Activated CD4-positive, alpha-beta T cell treated with anti-CD3 and anti-CD28 coated beads, Interleukin-2, amount 10 ng/mL, durations not matched to agents 7 days and 5 days (primary cell): ENCODE results near the gene TTLL11. TPM values are rescaled to one million over a fixed set of nuclear protein-coding genes. Genes with fewer than 3 reads are reported as not detected.
A peak's percentile ranks its signal among the peaks of the same experiment; 100 is the strongest.

ENCODE experiments used
- CTCF ChIA-PET: fragments of 350-600 bp; sonication (Branson Sonifier 250); formaldehyde crosslinking; loops from one replicate; lab custom pipeline; 2021; ENCODE audit warnings: antibody characterized with exemption; lab: Charles Lee
- POLR2A ChIA-PET: fragments of 350-600 bp; sonication (Branson Sonifier 250); formaldehyde crosslinking; loops from one replicate; lab custom pipeline; 2021; ENCODE audit warnings: antibody characterized with exemption; lab: Charles Lee
- DNase-seq: peaks from one replicate; pipeline ENCODE4 v3.0.0-alpha.2; 2020
- H3K27ac Mint-ChIP-seq: one replicate; pipeline ENCODE4 v1.8.0; 2021; ENCODE audit warnings: mild to moderate bottlenecking, moderate library complexity, mixed read lengths
- H3K27me3 Mint-ChIP-seq: one replicate; pipeline ENCODE4 v1.8.0; 2021; ENCODE audit warnings: mixed read lengths
- H3K36me3 Mint-ChIP-seq: one replicate; pipeline ENCODE4 v1.8.0; 2021; ENCODE audit warnings: low read depth, mixed read lengths
- H3K4me1 Mint-ChIP-seq: one replicate; pipeline ENCODE4 v1.8.0; 2021; ENCODE audit warnings: mixed read lengths
- H3K4me3 Mint-ChIP-seq: one replicate; pipeline ENCODE4 v1.8.0; 2021; ENCODE audit warnings: mild to moderate bottlenecking, moderate library complexity, mixed read lengths
- H3K9me3 Mint-ChIP-seq: one replicate; pipeline ENCODE4 v1.8.0; 2021; ENCODE audit warnings: mixed read lengths
- total RNA-seq, 2 experiments: library from RNA; stranded (reverse); gene quantifications; one replicate each; pipeline ENCODE4 v1.2.3, GENCODE V29; 2021

Gene TTLL11, protein sequence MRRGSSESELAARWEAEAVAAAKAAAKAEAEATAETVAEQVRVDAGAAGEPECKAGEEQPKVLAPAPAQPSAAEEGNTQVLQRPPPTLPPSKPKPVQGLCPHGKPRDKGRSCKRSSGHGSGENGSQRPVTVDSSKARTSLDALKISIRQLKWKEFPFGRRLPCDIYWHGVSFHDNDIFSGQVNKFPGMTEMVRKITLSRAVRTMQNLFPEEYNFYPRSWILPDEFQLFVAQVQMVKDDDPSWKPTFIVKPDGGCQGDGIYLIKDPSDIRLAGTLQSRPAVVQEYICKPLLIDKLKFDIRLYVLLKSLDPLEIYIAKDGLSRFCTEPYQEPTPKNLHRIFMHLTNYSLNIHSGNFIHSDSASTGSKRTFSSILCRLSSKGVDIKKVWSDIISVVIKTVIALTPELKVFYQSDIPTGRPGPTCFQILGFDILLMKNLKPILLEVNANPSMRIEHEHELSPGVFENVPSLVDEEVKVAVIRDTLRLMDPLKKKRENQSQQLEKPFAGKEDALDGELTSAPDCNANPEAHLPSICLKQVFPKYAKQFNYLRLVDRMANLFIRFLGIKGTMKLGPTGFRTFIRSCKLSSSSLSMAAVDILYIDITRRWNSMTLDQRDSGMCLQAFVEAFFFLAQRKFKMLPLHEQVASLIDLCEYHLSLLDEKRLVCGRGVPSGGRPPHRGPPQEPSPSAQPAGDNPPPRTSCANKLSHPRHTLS
- 1 to 10 TPM; 2.6 to 3.1 TPM for total RNA-seq

DNA sequence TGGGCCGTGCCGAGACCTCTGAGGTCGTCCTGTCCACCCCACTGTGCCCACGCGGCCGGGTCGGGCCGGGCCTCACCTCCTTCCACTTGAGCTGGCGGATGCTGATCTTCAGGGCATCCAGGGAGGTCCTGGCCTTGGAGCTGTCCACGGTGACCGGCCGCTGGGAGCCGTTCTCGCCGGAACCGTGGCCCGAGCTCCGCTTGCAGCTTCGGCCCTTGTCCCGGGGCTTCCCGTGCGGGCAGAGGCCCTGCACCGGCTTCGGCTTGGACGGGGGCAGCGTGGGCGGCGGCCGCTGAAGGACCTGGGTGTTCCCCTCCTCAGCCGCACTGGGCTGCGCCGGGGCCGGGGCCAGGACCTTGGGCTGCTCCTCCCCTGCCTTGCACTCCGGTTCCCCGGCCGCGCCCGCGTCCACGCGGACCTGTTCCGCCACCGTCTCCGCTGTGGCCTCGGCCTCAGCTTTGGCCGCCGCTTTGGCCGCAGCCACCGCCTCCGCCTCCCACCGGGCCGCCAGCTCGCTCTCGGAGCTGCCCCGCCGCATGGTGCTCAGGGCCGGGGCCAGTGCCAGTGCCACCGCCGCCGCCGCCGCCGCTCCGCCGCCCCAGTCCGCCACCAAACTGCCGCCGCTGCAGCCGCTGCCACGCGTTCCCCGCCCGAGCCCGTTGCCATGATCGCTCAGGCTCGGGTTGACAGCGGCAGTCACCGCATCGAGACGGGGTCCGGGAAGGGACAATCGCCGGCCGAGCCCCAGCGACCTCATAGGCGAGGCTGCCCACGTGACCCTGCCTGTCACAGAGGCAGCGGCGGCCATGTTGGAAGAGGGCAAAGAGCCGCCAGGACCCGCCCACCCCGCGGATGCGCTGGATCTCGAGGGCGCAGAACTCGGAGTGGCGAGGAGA is at the start of gene TTLL11:
TTLL11 (minus strand) TSS at position 698 of the 896 bp plus-strand sequence; CDS start at position 538, 160 bp downstream.
- Mint-ChIP-seq H3K9me3 (no peaks in the 10 kb centered on the region), H3K4me1 (peaks cover 38% of the 10 kb centered on the region), H3K36me3 (no peaks in the 10 kb centered on the region), H3K27me3 (peaks cover 17% of the 10 kb centered on the region), H3K27ac (peak within 1 kb of the TSS; percentile 81), H3K4me3 (peak within 1 kb of the TSS; percentile 84)
- peak; percentile 97 for DNase-seq
- CTCF ChIA-PET, result interaction anchor here (0.6 to 2.1 kb wide), 4 partner anchors 9 to 356 kb away, joined by 3 to 14 read pairs (median 4); no protein-coding TSS in a partner anchor
- POLR2A ChIA-PET, result no interaction called here

DNA sequence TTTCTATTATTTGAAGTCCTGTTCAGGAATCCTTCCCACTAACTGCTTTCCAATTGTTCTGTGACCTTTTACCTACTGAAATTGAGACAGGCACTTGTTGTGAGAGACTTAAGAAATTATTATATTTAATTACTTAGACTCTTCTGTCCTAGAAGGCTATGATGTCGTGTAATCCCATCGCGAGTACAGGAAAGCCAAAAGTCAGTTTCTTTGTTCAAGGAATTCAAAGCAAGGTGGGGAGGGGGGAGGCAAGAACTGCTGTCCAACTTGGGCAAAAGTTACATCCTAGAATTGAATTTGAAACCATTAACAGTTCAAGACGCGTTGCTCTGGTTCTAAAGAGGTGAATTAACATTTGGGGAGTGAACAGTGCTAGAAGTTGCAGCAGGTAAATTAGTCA is 48.6 kb upstream of the TTLL11 start:
- POLR2A ChIA-PET, result no interaction called here
- peaks cover 12% of the 10 kb centered on the region for H3K36me3 Mint-ChIP-seq
- H3K9me3 Mint-ChIP-seq, result no peaks in the 10 kb centered on the region
- no peak overlapping the region for H3K4me3 Mint-ChIP-seq
- no peak overlapping the region for H3K27ac Mint-ChIP-seq
- DNase-seq, result no peak
- no peaks in the 10 kb centered on the region for H3K4me1 Mint-ChIP-seq
- CTCF ChIA-PET, result interaction anchor here (1.1 kb wide), 1 partner anchor 10 kb away, joined by 3 read pairs; no protein-coding TSS in a partner anchor
- H3K27me3 Mint-ChIP-seq, result no peaks in the 10 kb centered on the region

DNA sequence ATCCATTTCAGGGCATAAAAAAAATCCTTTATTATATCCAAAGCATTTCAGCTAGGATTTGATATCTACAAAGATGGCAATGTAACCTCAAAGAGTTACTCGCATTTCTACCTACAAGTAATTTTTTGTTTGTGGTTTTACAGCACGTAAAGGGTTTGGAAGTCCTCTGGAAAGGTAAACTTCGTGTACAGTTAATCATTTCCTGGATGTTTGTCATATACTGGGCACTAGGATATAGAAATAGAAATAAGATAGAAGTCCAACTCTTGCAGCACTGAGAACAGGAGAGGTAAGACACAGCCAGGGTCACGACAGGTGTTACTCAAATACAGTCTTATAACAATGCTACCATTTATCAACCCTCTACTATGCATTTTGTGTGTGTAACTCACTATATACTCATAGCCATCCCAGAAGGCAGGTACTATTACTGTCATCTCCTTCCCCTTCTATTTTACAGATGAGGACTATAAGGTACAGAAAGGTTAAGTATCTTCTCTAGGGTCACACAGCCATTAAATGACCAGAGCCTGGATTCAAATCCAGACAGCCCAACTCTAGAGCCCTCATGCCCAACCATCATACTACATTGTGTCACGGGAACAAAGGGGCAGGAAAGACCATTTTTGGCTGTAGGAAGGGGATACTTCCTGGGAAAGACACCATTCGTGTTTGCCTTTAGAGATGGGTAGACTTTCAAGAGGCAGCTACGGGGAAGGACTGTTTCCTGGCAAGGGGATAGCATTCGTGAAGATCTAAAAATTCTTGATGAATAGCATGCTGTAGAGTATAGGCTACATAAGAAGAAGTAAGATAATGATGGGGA is 47.5 kb upstream of the TTLL11 start:
- no peak overlapping the region for H3K27ac Mint-ChIP-seq

DNA sequence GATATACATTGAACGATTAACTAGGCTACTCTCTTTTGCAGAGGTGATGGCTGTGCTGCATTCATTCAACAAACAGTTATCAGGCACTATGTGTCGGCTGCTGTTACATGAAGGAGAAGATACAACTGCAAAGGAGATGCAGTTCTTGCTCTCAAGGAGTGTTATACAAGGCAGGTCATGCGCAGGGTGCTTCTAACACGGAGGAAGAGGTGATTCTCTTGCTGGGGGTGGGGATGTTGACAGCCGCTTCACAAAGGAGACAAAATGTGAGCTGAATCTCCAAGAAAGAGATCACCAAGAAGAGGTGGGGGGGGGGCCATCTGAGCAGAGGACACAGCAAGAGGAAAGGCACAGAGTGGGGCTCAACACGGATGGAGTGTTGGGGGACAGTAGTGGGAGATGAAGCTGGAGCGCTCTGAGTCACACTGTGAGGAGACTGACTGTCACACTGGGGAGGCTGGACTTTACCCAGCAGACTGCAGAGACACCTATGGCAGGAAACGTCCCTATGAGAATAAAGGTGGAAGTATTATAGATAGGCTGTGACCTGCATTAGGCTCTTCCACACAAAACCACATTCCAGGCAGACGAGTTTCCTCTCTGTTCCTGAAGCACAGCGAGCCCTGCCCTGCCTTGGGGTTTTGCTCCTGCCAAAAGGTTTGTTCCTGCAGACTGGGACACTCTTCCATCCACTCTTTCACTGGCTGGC is 45.6 kb upstream of the TTLL11 start:
- DNase-seq, result no peak
- CTCF ChIA-PET, result no interaction called here

More for the DNA sequence above, 47.5 kb upstream of the TTLL11 start:
- no peak for DNase-seq
- Mint-ChIP-seq H3K9me3 (no peaks in the 10 kb centered on the region), H3K4me1 (no peaks in the 10 kb centered on the region), H3K36me3 (peaks cover 12% of the 10 kb centered on the region), H3K4me3 (no peak overlapping the region), H3K27me3 (no peaks in the 10 kb centered on the region)
- POLR2A ChIA-PET, result no interaction called here
- CTCF ChIA-PET, result no interaction called here

DNA sequence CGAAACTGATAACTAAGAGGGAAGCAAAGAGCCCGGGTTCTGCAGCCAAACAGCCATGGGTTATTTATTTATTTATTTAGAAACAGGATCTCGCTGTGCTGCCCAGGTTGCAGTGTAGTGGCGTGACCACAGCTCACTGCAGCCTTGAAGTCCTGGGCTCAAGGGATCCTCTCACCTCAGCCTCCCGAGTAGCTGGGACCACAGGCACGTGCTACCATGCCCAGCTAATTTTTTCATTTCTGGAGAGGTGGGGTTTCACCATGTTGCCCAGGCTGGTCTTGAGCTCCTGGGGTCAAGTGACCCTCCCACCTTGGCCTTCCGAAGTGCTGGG is 42.4 kb upstream of the TTLL11 start:
- H3K27ac Mint-ChIP-seq, result no peak overlapping the region
- H3K4me3 Mint-ChIP-seq, result no peak overlapping the region
- H3K4me1 Mint-ChIP-seq, result no peaks in the 10 kb centered on the region
- H3K27me3 Mint-ChIP-seq, result no peaks in the 10 kb centered on the region
- ChIA-PET POLR2A (interaction anchor here (0.6 kb wide), 1 partner anchor 29 kb away, joined by 3 read pairs; no protein-coding TSS in a partner anchor), CTCF (interaction anchor here (0.9 to 1.7 kb wide), 4 partner anchors 11 to 215 kb away, joined by 3 to 4 read pairs (median 4); no protein-coding TSS in a partner anchor)
- H3K9me3 Mint-ChIP-seq, result no peaks in the 10 kb centered on the region
- no peaks in the 10 kb centered on the region for H3K36me3 Mint-ChIP-seq
- no peak for DNase-seq

More for the DNA sequence above, 45.6 kb upstream of the TTLL11 start:
- Mint-ChIP-seq H3K4me3 (no peak overlapping the region), H3K9me3 (no peaks in the 10 kb centered on the region), H3K27me3 (no peaks in the 10 kb centered on the region), H3K4me1 (no peaks in the 10 kb centered on the region), H3K36me3 (peaks cover 6% of the 10 kb centered on the region), H3K27ac (no peak overlapping the region)
- POLR2A ChIA-PET, result no interaction called here

DNA sequence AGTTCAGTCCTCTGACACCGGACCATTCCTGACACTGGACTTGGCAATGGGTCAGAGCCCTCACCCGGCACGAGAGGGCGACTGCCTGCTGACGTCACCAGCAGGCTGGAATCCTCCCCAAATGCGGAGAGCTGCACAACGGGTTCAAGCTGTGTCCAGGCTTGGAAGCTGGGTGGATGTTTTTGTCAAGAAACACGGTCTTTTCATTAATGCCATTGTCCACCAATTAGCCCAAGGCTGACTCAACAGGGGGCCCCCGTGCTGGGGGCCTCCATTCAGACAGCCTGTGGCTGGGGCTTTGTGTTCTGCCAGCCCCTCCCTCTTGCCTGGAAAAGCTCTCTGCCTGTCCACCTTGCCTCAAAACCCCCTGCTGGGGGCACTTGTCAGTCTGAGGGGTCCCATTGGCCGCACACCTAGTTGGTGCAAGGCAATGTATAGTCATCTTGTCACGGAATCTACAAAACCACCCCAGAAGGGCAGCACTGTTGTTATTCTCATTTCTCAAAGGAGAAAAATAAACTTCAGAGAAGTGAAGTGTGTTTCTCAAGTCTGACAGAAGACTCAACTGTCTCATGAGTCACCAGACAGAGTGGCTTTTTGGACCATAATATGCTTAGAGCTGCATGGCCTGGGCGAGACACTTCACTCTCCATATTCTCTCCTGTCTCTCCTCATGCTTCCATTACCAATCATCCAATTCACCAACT is 41.9 kb upstream of the TTLL11 start:
- Mint-ChIP-seq H3K27ac (no peak overlapping the region), H3K36me3 (no peaks in the 10 kb centered on the region), H3K27me3 (no peaks in the 10 kb centered on the region), H3K9me3 (no peaks in the 10 kb centered on the region), H3K4me3 (no peak overlapping the region), H3K4me1 (no peaks in the 10 kb centered on the region)
- POLR2A ChIA-PET, result no interaction called here
- CTCF ChIA-PET, result interaction anchor here (0.9 to 1.7 kb wide), 4 partner anchors 12 to 216 kb away, joined by 3 to 4 read pairs (median 4); no protein-coding TSS in a partner anchor
- no peak for DNase-seq

DNA sequence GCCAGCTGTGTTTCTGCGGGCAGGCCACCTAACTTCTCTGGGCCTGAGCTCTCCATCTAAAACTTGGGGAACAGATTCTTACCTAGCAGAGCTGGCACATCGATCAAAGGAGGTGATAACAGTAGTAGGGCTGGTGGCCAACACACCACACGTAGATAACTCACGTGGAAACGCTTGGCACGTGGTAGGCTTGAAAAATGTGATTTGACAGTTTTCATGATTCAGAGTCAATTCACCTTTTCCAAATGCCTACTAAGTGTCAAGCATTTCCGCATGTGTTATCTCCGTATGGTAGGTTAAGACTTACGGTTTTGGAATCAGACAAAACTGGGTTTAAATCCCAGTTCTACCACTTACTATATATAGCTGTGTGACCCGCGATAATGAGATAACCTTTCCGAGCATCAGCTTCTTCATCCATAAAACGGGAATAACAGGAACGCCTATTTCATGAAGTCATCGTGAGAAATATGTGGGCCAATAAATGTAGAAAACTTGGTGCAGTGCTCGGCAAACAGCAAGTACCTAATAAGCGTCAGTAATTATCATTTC is 41.0 kb upstream of the TTLL11 start:
- no peaks in the 10 kb centered on the region for H3K27me3 Mint-ChIP-seq
- ChIA-PET POLR2A (no interaction called here), CTCF (interaction anchor here (0.8 to 1.7 kb wide), 3 partner anchors 9 to 11 kb away, joined by 3 read pairs; no protein-coding TSS in a partner anchor)
- H3K36me3 Mint-ChIP-seq, result no peaks in the 10 kb centered on the region
- H3K27ac Mint-ChIP-seq, result no peak overlapping the region
- DNase-seq, result no peak
- H3K4me1 Mint-ChIP-seq, result no peaks in the 10 kb centered on the region
- no peaks in the 10 kb centered on the region for H3K9me3 Mint-ChIP-seq
- no peak overlapping the region for H3K4me3 Mint-ChIP-seq

DNA sequence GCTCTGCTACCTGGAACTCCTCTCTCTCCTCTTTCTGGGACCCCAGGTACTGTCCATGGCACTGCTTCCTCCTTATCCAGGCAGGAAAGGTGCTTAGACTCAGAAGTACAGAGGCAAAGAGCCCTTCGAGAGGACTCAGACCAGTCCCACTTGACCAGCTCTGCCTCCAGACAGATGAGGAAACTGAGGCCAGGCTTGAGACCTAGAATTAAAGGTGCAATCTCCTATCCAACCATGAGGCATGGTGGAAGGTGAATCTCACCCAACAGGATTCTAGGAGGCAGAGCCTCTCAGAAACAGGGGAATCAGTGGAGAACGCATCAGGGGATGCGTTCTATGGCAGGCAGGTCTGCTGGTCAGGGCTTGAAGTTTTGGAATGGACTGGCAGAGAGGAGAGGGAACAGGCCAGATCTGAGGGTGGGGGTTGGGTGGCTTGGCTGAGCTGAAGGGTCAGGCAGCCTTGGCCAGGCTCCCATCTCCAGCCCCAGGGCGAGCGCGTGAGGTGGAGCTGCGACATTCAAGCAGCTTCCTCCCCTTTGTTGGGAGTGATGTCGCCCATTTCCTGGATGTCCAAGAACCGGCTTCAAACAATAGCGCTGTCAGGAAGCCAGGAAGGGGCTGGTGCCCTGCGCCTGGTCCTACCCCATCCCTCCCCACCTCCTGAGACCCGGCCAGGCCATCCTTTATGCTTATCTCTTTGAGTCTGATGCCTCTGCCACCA is 40.3 kb upstream of the TTLL11 start:
- H3K27me3 Mint-ChIP-seq, result no peaks in the 10 kb centered on the region
- ChIA-PET POLR2A (no interaction called here), CTCF (interaction anchor here (0.8 to 1.2 kb wide), 3 partner anchors 9 to 250 kb away, joined by 3 read pairs; no protein-coding TSS in a partner anchor)
- no peak overlapping the region for H3K4me3 Mint-ChIP-seq
- no peaks in the 10 kb centered on the region for H3K9me3 Mint-ChIP-seq
- H3K4me1 Mint-ChIP-seq, result no peaks in the 10 kb centered on the region
- H3K36me3 Mint-ChIP-seq, result no peaks in the 10 kb centered on the region
- no peak overlapping the region for H3K27ac Mint-ChIP-seq
- no peak for DNase-seq

DNA sequence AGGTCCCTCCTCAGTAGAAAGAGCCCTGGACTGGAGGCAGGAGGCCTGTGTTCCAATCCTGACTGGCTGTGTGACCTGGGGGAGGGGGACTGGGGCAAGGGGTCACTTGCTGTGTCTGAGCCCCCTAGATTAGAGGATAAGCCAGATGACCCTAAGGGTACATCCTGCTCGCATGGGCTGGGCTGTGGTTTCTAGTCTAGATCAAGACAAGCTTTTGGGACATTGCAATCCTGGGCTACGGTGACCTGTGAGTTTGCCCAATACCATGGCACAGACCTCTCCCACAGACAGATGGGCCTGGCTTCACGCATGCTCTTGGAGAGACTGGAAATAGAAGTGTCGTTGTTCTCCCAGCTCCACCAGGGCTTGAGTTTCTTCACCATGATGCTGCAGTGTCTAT is 39.4 kb upstream of the TTLL11 start:
- Mint-ChIP-seq H3K9me3 (no peaks in the 10 kb centered on the region), H3K27ac (no peak overlapping the region), H3K36me3 (no peaks in the 10 kb centered on the region), H3K27me3 (peaks cover 1% of the 10 kb centered on the region), H3K4me1 (no peaks in the 10 kb centered on the region), H3K4me3 (no peak overlapping the region)
- ChIA-PET POLR2A (no interaction called here), CTCF (interaction anchor here (1.2 kb wide), 1 partner anchor 251 kb away, joined by 3 read pairs; no protein-coding TSS in a partner anchor)
- DNase-seq, result no peak

DNA sequence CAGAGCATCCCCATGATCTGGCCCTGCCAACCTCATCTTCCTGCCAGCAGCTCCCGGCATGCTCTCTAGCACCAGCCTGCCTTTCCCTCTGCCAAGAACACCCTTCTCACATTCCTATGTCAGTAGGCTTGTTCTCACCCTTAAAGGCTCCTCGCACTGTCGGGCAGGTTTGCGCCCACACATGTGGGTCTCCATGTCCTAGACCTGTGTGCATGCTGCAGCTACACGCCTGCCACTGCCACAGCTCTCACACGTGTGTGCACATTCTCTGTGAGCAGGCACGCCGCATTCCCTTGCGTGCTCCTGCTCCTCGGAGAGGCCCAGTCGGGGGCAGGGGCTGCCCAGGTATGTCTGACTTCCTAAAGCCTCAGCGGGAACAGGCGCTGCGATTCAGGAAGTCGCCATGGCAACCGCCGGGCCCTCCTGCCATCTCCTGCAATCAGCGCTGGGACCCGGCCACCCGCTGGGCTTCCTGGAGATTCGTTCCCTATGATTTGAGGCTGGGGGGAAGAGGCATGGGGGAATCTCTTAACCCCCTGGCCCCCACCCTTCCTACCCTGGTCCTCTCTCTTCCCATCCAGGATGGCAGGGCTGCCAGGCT is 38.4 kb upstream of the TTLL11 start:
- peaks cover 9% of the 10 kb centered on the region for H3K27me3 Mint-ChIP-seq
- no peaks in the 10 kb centered on the region for H3K36me3 Mint-ChIP-seq
- ChIA-PET CTCF (interaction anchor here (1.2 kb wide), 1 partner anchor 11 kb away, joined by 3 read pairs; no protein-coding TSS in a partner anchor), POLR2A (no interaction called here)
- no peak overlapping the region for H3K4me3 Mint-ChIP-seq
- peaks cover 5% of the 10 kb centered on the region for H3K4me1 Mint-ChIP-seq
- no peak for DNase-seq
- no peaks in the 10 kb centered on the region for H3K9me3 Mint-ChIP-seq
- H3K27ac Mint-ChIP-seq, result no peak overlapping the region
